PC-3 (cell line): ENCODE measurements around the gene CHL1. TPM values are rescaled to one million over a fixed set of nuclear protein-coding genes. Genes with fewer than 3 reads are reported as not detected.

Experiments
- ATAC-seq: fragments of 200-7000 bp; cut with Tn5 transposase; 2 replicates; pipeline ENCODE4 v1.9.1; 2020; ENCODE audit warnings: mild to moderate bottlenecking, moderate library complexity
- BruUV-seq: library from RNA; stranded (reverse); fragments of 400-500 nt; replicated peaks from 2 replicates; lab custom pipeline; 2021; lab: Mats Ljungman, UMichigan
- CTCF ChIA-PET: fragments of 300-600 bp; sonication (Branson Sonifier 250); formaldehyde crosslinking; loops from one replicate; lab custom pipeline; 2022; ENCODE audit warnings: antibody characterized with exemption; lab: Charles Lee
- POLR2A ChIA-PET: fragments of 300-600 bp; sonication (Branson Sonifier 250); formaldehyde crosslinking; loops from one replicate; lab custom pipeline; 2022; ENCODE audit warnings: antibody characterized with exemption; ENCODE audit not compliant: unreplicated experiment; lab: Charles Lee
- DNase-seq: peaks from one replicate; pipeline ENCODE4 v3.0.0-alpha.2; 2015
- H2AFZ ChIP-seq: fragments of 300-600 bp; sonication (generic); 2 replicates; pipeline ENCODE4 v1.6.0; 2016; ENCODE audit warnings: antibody characterized with exemption, low read length
- H3F3A ChIP-seq: fragments of 300-600 bp; sonication (generic); one replicate; pipeline ENCODE4 v1.6.0; 2017; ENCODE audit warnings: antibody characterized with exemption, low read length, control low read depth, mild to moderate bottlenecking; ENCODE audit not compliant: unreplicated experiment
- H3K27ac ChIP-seq: fragments of 300-600 bp; sonication (generic); 2 replicates; pipeline ENCODE4 v1.5.1; 2016; ENCODE audit warnings: mild to moderate bottlenecking, low read length
- H3K27me3 ChIP-seq: fragments of 300-600 bp; sonication (generic); 2 replicates; pipeline ENCODE4 v1.6.1; 2016; ENCODE audit warnings: low read length, mixed read lengths
- H3K36me3 ChIP-seq: fragments of 300-600 bp; sonication (generic); 2 replicates; pipeline ENCODE4 v1.6.1; 2016; ENCODE audit warnings: low read depth, mixed run types, low read length, mixed read lengths
- H3K4me1 ChIP-seq: fragments of 300-600 bp; sonication (generic); 2 replicates; pipeline ENCODE4 v1.5.1; 2016; ENCODE audit warnings: low read length; ENCODE audit not compliant: insufficient read depth
- H3K4me2 ChIP-seq: fragments of 300-600 bp; sonication (generic); 2 replicates; pipeline ENCODE4 v1.6.0; 2016; ENCODE audit warnings: low read length
- H3K4me3 ChIP-seq: fragments of 300-600 bp; sonication (generic); 2 replicates; pipeline ENCODE4 v1.5.1; 2016; ENCODE audit warnings: mild to moderate bottlenecking, low read length, mixed read lengths
- H3K79me2 ChIP-seq: fragments of 300-600 bp; sonication (generic); 2 replicates; pipeline ENCODE4 v1.6.1; 2017; ENCODE audit warnings: low read length, mixed read lengths
- H3K9ac ChIP-seq: fragments of 300-600 bp; sonication (generic); 2 replicates; pipeline ENCODE4 v1.6.0; 2016; ENCODE audit warnings: mild to moderate bottlenecking, low read length
- H3K9me2 ChIP-seq: fragments of 300-600 bp; sonication (generic); replicated peaks from 2 replicates; pipeline ENCODE4 v1.6.1; 2016; ENCODE audit warnings: mixed run types, low read length, mixed read lengths
- H3K9me3 ChIP-seq: fragments of 300-600 bp; sonication (generic); 2 replicates; pipeline ENCODE4 v1.6.1; 2016; ENCODE audit warnings: low read length, mixed read lengths
- H4K20me1 ChIP-seq: fragments of 300-600 bp; sonication (generic); 2 replicates; pipeline ENCODE4 v1.6.1; 2016; ENCODE audit warnings: low read length, mixed read lengths
- CTCF ChIP-seq: fragments of 300-600 bp; sonication (generic); conservative IDR thresholded peaks from 2 replicates; pipeline ENCODE4 v1.5.1; 2017; ENCODE audit warnings: antibody characterized with exemption, low read depth, mild to moderate bottlenecking, low read length
- EZH2 ChIP-seq: fragments of 300-600 bp; sonication (generic); IDR thresholded peaks from one replicate; pipeline ENCODE4 v1.6.1; 2017; ENCODE audit warnings: antibody characterized with exemption, mild to moderate bottlenecking, low read length; ENCODE audit not compliant: unreplicated experiment
- EZH2phosphoT487 ChIP-seq: fragments of 300-600 bp; sonication (generic); IDR thresholded peaks from 2 replicates; pipeline ENCODE4 v1.6.1; 2018; ENCODE audit warnings: mild to moderate bottlenecking, antibody characterized with exemption, low read length, borderline replicate concordance
- intact Hi-C: fragments of 100-400 bp; cut with micrococcal nuclease; formaldehyde crosslinking; loops from 2 replicates; pipeline ENCODE4 v1.9.0; 2023
- total RNA-seq: library from RNA; depleted of rRNA; stranded (reverse); fragments of >200 nt; gene quantifications from 2 replicates; pipeline ENCODE4 v1.2.3, GENCODE V29; 2014

Gene CHL1
- total RNA-seq, 1 experiment from 2014 or later = not detected

- no peaks in the 10 kb centered on the region for H3K36me3 ChIP-seq
- ChIA-PET POLR2A (no interaction called here), CTCF (no interaction called here)
- BruUV-seq = no TSS peak
- TF ChIP-seq EZH2phosphoT487 (no peak), EZH2 (no peak), CTCF (no peak)
- no peak overlapping the region for H3K27ac ChIP-seq
- no peaks in the 10 kb centered on the region for H3K9me2 ChIP-seq
- H4K20me1 ChIP-seq = no peaks in the 10 kb centered on the region
- H3K4me2 ChIP-seq = no peak overlapping the region
- H2AFZ ChIP-seq = no peak overlapping the region
- no peaks in the 10 kb centered on the region for H3F3A ChIP-seq
- intact Hi-C loops = no loop called here
- H3K79me2 ChIP-seq = no peaks in the 10 kb centered on the region
- no peak for ATAC-seq
- no peak for DNase-seq
- H3K4me1 ChIP-seq = no peaks in the 10 kb centered on the region
- no peak overlapping the region for H3K4me3 ChIP-seq
- 0 out of 2 replicates have a peak, but pooled peaks cover 5% of the 10 kb centered on the region for H3K9me3 ChIP-seq
- no peaks in the 10 kb centered on the region for H3K27me3 ChIP-seq
- no peak overlapping the region for H3K9ac ChIP-seq
These were observed 61.3 kb downstream of the CHL1 start for GRCh38 chr3:257826-258225.

DNA sequence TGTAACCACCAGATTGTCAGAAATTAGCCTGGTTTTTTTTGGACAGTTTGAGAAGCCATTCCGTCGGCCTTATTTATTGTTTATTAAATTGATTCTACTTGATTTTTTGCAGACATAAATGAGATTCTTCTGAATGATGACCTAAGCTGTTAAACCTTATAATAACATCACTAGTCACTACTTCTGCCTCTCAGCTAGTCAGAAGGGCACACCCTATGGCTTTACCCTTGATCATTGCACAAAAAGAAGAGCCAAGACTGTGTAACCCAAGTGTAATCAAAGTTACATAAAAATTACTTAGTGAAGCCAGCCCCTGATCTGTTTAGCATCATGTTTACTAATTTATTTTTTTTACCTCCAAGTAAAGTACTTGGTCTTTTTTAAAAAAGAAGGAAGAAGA lies 64.3 kb downstream of the CHL1 start:
- Histone ChIP-seq H3K27ac (no peak overlapping the region), H3K79me2 (no peaks in the 10 kb centered on the region), H3K4me1 (peaks cover 12% of the 10 kb centered on the region), H3K9ac (no peak overlapping the region), H3K9me3 (0 out of 2 replicates have a peak, but pooled peaks cover 5% of the 10 kb centered on the region), H3K4me3 (no peak overlapping the region), H3K36me3 (no peaks in the 10 kb centered on the region), H4K20me1 (no peaks in the 10 kb centered on the region), H2AFZ (no peak overlapping the region), H3K27me3 (no peaks in the 10 kb centered on the region), H3F3A (no peaks in the 10 kb centered on the region), H3K4me2 (no peak overlapping the region), H3K9me2 (no peaks in the 10 kb centered on the region)
- no peak for ATAC-seq
- POLR2A ChIA-PET = no interaction called here
- intact Hi-C loops = no loop called here
- no peak for DNase-seq
- TF ChIP-seq EZH2 = no peak
- no peak for TF ChIP-seq CTCF
- TF ChIP-seq EZH2phosphoT487 = no peak
- CTCF ChIA-PET = no interaction called here
- no TSS peak for BruUV-seq

DNA sequence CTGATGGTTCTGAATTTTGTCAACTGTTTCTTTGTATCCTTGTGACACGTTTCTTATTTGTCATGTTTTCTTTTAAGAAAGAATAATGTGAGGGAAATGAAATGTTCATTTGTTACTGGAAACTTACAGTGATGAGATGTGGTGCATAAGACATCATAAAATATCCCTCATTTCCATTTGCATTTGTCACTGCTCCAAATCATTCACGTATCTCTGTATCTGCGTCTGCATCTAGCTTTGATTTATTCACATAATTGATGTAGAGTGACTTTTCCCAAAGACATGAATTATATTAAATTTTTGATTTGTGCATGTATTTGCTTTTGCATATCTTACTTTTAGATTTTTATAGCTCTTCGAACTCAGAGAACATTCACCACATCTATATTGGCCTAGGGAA lies 66.8 kb downstream of the CHL1 start:
- H3K4me2 ChIP-seq = no peak overlapping the region
- H3K27me3 ChIP-seq = no peaks in the 10 kb centered on the region
- 0 out of 2 replicates have a peak, but pooled peaks cover 5% of the 10 kb centered on the region for H3K9me3 ChIP-seq
- no peak overlapping the region for H2AFZ ChIP-seq
- H3K9me2 ChIP-seq = no peaks in the 10 kb centered on the region
- no peaks in the 10 kb centered on the region for H4K20me1 ChIP-seq
- no TSS peak for BruUV-seq
- H3K9ac ChIP-seq = no peak overlapping the region
- peaks cover 12% of the 10 kb centered on the region for H3K4me1 ChIP-seq
- ATAC-seq = no peak
- H3K36me3 ChIP-seq = no peaks in the 10 kb centered on the region
- ChIA-PET CTCF (no interaction called here), POLR2A (no interaction called here)
- DNase-seq = no peak
- H3F3A ChIP-seq = no peaks in the 10 kb centered on the region
- intact Hi-C loops = no loop called here
- no peaks in the 10 kb centered on the region for H3K79me2 ChIP-seq
- no peak overlapping the region for H3K27ac ChIP-seq
- no peak overlapping the region for H3K4me3 ChIP-seq
- no peak for TF ChIP-seq EZH2phosphoT487
- no peak for TF ChIP-seq CTCF
- no peak for TF ChIP-seq EZH2
